ENCODE results near the gene PLEK2.
A peak's percentile ranks its signal among the peaks of the same experiment; 100 is the strongest.

Gene PLEK2

GRCh38 chr14:67396381-67396970, 15.5 kb downstream of the PLEK2 start:
- no peak for DNase-seq

GRCh38 chr14:67395876-67396189, 16.1 kb downstream of the PLEK2 start:
- no peak for DNase-seq

- DNase-seq: no peak
These were observed 16.7 kb downstream of the PLEK2 start for GRCh38 chr14:67395086-67395875.

GRCh38 chr14:67393689-67394088, 18.3 kb downstream of the PLEK2 start:
- no peak for DNase-seq

GRCh38 chr14:67392800-67393199, 19.2 kb downstream of the PLEK2 start:
- DNase-seq: no peak

GRCh38 chr14:67392123-67392522, 19.8 kb downstream of the PLEK2 start:
- no peak for DNase-seq

- no peak for DNase-seq
These were observed 20.7 kb downstream of the PLEK2 start for GRCh38 chr14:67391268-67391667.

- DNase-seq: no peak
These were observed 22.0 kb downstream of the PLEK2 start for GRCh38 chr14:67389811-67390534.

GRCh38 chr14:67389275-67389674, 22.7 kb downstream of the PLEK2 start:
- no peak for DNase-seq

GRCh38 chr14:67387195-67387594, 24.8 kb downstream of the PLEK2 start:
- no peak for DNase-seq

GRCh38 chr14:67385618-67386017, 26.3 kb downstream of the PLEK2 start:
- DNase-seq: no peak

GRCh38 chr14:67385120-67385519, 26.8 kb downstream of the PLEK2 start:
- DNase-seq: no peak

- no peak for DNase-seq
These were observed 34.0 kb downstream of the PLEK2 start for GRCh38 chr14:67377916-67378315.

GRCh38 chr14:67373347-67373746, 38.6 kb downstream of the PLEK2 start:
- no peak for DNase-seq

GRCh38 chr14:67372833-67373232, 39.1 kb downstream of the PLEK2 start:
- DNase-seq: no peak

- DNase-seq: no peak
These were observed 40.5 kb downstream of the PLEK2 start for GRCh38 chr14:67371247-67372148.

GRCh38 chr14:67370830-67371229, 41.1 kb downstream of the PLEK2 start:
- DNase-seq: no peak

- no peak for DNase-seq
These were observed 46.5 kb downstream of the PLEK2 start for GRCh38 chr14:67365476-67365875.

- no peak for DNase-seq
These were observed 51.3 kb downstream of the PLEK2 start for GRCh38 chr14:67360470-67361206.

GRCh38 chr14:67359775-67360469, 52.0 kb downstream of the PLEK2 start, which contains the start of the genes ATP6V1D and EIF2S1:
Gene ATP6V1D, minus strand, starts transcription at chr14:67359804. Its CDS starts 106 bp downstream, at chr14:67359698.
Gene EIF2S1, plus strand, starts transcription at chr14:67360328. Its CDS starts 4,440 bp downstream, at chr14:67364768.
- peak; percentile 100 for DNase-seq

Measured in right hindlimb (tissue), 1 donor.